GM23248 (cell line): Measurements from ENCODE around the gene ZNF552. TPM values are rescaled to one million over a fixed set of nuclear protein-coding genes. Genes with fewer than 3 reads are reported as not detected.
"Not testable (repeated sequence)": the region's sequence is repeated elsewhere in the genome, so short reads cannot be mapped to it uniquely, and the experiment has no call there.

Experiments
- DNase-seq: peaks from one replicate; pipeline ENCODE4 v3.0.0-alpha.2; 2015
- H2AFZ ChIP-seq: fragments of 200-600 bp; sonication (generic); 2 replicates; pipeline ENCODE4 v1.6.1; 2016; ENCODE audit warnings: antibody characterized with exemption
- H3F3A ChIP-seq: fragments of 200-600 bp; sonication (generic); 2 replicates; pipeline ENCODE4 v1.6.1; 2016; ENCODE audit warnings: mild to moderate bottlenecking, antibody characterized with exemption, mixed run types; ENCODE audit not compliant: insufficient read depth
- H3K27ac ChIP-seq: fragments of 200-600 bp; sonication (generic); 2 replicates; pipeline ENCODE4 v1.5.1; 2016; ENCODE audit warnings: mild to moderate bottlenecking
- H3K27me3 ChIP-seq: fragments of 200-600 bp; sonication (generic); replicated peaks from 2 replicates; pipeline ENCODE4 v1.6.1; 2016; ENCODE audit warnings: mild to moderate bottlenecking; ENCODE audit not compliant: insufficient read depth
- H3K36me3 ChIP-seq: fragments of 200-600 bp; sonication (generic); 2 replicates; pipeline ENCODE4 v1.6.1; 2016; ENCODE audit warnings: low read depth, mild to moderate bottlenecking
- H3K4me1 ChIP-seq: fragments of 200-600 bp; sonication (generic); 2 replicates; pipeline ENCODE4 v1.6.1; 2016; ENCODE audit warnings: mild to moderate bottlenecking; ENCODE audit not compliant: insufficient read depth
- H3K4me2 ChIP-seq: fragments of 200-600 bp; sonication (generic); one replicate; pipeline ENCODE4 v1.6.1; 2016; ENCODE audit warnings: mild to moderate bottlenecking; ENCODE audit not compliant: unreplicated experiment
- H3K4me3 ChIP-seq: fragments of 200-600 bp; sonication (generic); 2 replicates; pipeline ENCODE4 v1.5.1; 2016; ENCODE audit warnings: mild to moderate bottlenecking
- H3K79me2 ChIP-seq: fragments of 200-600 bp; sonication (generic); 2 replicates; pipeline ENCODE4 v1.6.1; 2016; ENCODE audit warnings: mild to moderate bottlenecking; ENCODE audit not compliant: insufficient read depth
- H3K9ac ChIP-seq: fragments of 200-600 bp; sonication (generic); 2 replicates; pipeline ENCODE4 v1.6.1; 2016; ENCODE audit warnings: mild to moderate bottlenecking
- H3K9me2 ChIP-seq: fragments of 200-600 bp; sonication (generic); 2 replicates; pipeline ENCODE4 v1.6.1; 2016; ENCODE audit warnings: mixed run types, mild to moderate bottlenecking, moderate library complexity; ENCODE audit not compliant: insufficient read depth
- H3K9me3 ChIP-seq: fragments of 200-600 bp; sonication (generic); one replicate; pipeline ENCODE4 v1.6.1; 2017; ENCODE audit warnings: low read depth
- H4K20me1 ChIP-seq: fragments of 200-600 bp; sonication (generic); 2 replicates; pipeline ENCODE4 v1.6.0; 2016; ENCODE audit not compliant: insufficient read depth
- EZH2 ChIP-seq: fragments of 200-600 bp; sonication (generic); IDR thresholded peaks from 2 replicates; pipeline ENCODE4 v1.6.1; 2018; ENCODE audit warnings: antibody characterized with exemption, mild to moderate bottlenecking; ENCODE audit not compliant: insufficient read depth, poor library complexity, severe bottlenecking
- EZH2phosphoT487 ChIP-seq: fragments of 200-600 bp; sonication (generic); IDR thresholded peaks from 2 replicates; pipeline ENCODE4 v1.6.1; 2018; ENCODE audit warnings: antibody characterized with exemption, moderate library complexity, mild to moderate bottlenecking, low read depth; ENCODE audit not compliant: insufficient read depth
- WGBS, 2 experiments: methylation state at CpG; one replicate each; pipeline ENCODE4 v1.1.6; 2015 to 2017; ENCODE audit warnings: low lambda C conversion rate in 2 of 2, low coverage in 1 of 2; ENCODE audit errors: missing lambda C conversion rate in 2 of 2; 5-methylcytosine and 5-hydroxymethylcytosine counted together
- in situ Hi-C: fragments of 300-500 bp; cut with MboI; formaldehyde crosslinking; loops from 2 replicates; pipeline ENCODE4 v1.15.0; 2020
- polyA plus RNA-seq: library from polyadenylated mRNA; unstranded; fragments of >200 nt; fragmentation: Nextera tagmentation; extraction: Ambion mirVana; gene quantifications from 2 replicates; pipeline ENCODE4 v1.2.1, GENCODE V29; 2016
- total RNA-seq: library from RNA; depleted of rRNA; stranded (reverse); fragments of >200 nt; shearing (Covaris generic); gene quantifications from 2 replicates; pipeline ENCODE4 v1.2.3, GENCODE V29; 2014

The ZNF552 gene
- total and polyA plus RNA-seq, 2 experiments from 2014 or later, result 2.7 to 4.3 TPM

DNA sequence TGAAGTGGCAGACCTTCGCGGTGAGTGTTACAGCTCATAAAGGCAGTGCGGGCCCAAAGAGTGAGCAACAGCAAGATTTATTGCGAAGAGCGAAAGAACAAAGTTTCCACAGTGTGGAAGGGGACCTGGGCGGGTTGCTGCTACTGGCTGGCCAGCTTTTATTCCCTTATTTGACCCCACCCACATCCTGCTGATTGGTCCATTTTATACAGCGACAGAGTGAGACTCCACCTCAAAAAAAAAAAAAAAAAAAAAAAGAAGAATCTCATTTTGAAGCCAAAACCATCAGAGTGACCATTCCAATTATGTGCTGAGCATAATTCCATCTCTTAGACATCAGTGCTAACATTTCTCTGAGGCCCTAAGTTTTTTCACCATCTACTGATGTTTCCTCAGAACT lies 1.9 kb upstream of the ZNF552 start:
- Histone ChIP-seq H3K79me2 (peaks cover 69% of the 10 kb centered on the region), H4K20me1 (no peaks in the 10 kb centered on the region)

DNA sequence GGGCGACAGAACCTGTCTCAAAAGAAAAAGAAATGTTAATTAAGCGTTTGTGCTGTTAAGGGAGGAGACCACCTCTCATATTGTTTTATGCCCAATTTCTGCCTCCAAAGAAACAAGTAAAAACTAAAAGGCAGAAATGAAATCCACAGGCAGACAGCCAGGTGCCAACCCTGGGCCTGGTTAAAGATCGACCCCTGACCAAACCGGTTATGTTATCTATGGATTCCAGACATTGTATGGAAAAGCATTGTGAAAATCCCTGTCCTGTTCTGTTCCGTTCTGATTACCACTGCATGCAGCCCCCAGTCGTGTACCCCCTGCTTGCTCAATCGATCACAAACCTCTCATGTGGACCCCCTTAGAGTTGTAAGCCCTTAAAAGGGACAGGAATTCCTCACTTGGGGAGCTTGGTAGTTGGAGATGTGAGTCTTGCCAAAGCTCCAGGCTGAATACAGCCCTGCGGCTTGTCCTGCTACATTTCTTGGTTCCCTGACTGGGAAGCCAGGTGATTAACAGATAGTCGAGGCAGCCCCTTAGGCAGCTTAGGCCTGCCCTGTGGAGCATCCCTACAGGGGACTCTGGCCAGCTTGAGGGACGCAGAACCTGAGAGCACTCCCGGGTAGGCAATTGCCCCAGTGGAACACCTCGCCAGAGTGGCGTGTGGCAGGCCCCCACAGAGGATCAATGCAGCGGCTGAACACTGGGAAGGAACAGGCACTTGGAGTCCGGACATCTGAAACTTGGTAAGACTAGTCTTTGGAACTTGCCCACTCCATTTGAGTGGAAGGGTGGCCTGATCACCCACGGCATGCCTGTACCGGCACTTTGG lies 748 bp upstream of the ZNF552 start:
- no peaks in the 10 kb centered on the region for H3K9me2 ChIP-seq

More for the DNA sequence above, 1.9 kb upstream of the ZNF552 start:
- no peak for DNase-seq
- Histone ChIP-seq H3K9me3 (no peaks in the 10 kb centered on the region), H2AFZ (no peak overlapping the region), H3K4me1 (peaks cover 9% of the 10 kb centered on the region), H3F3A (no peaks in the 10 kb centered on the region), H3K9me2 (no peaks in the 10 kb centered on the region), H3K4me3 (no peak overlapping the region), H3K27me3 (no peaks in the 10 kb centered on the region), H3K9ac (no peak overlapping the region), H3K36me3 (no peaks in the 10 kb centered on the region), H3K27ac (no peak overlapping the region), H3K4me2 (no peak overlapping the region)
- in situ Hi-C loops, result no loop called here
- TF ChIP-seq EZH2 (no peak), EZH2phosphoT487 (no peak)
- WGBS, 2 experiments, result 90 to 96% methylated on average over 7 of the region's 7 CpGs

DNA sequence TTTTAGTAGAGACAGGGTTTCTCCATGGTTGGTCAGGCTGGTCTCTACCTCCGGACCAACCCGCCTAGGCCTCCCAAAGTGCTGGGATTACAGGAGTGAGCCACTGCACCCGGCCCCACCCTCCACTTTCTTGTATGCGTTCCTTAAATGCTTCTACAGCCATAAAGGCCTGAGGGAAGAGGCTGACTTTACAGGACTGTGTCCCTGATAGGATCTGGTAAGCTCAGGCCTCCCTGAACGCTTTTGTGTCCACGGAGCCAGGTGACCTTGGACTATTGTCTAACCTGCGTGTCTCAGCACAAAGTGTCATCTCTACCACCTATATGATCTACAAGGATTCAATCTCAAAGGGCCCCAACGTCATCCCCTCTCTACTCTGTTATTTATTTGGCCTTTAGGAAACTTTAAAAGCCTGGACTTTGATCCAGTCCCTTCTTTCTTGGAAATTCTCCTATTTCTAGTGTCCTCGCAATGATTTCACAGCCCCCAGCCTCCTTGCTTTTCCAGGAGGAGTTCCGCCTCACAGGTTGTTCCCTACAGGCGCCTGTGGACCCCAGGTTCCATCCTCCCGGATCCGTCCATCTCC lies 701 bp downstream of the ZNF552 start:
- Histone ChIP-seq H3K4me1 (peaks cover 4% of the 10 kb centered on the region; the same call in 1 of the 2 replicates), H2AFZ (peak overlapping the region; percentile 86), H3F3A (no peaks in the 10 kb centered on the region), H3K9me3 (no peaks in the 10 kb centered on the region), H3K9me2 (no peaks in the 10 kb centered on the region), H3K9ac (peak overlapping the region; percentile 91), H3K79me2 (peaks cover 72% of the 10 kb centered on the region), H3K4me3 (peak overlapping the region; percentile 93), H3K27ac (peak overlapping the region; percentile 47), H3K36me3 (no peaks in the 10 kb centered on the region), H3K27me3 (no peaks in the 10 kb centered on the region), H4K20me1 (no peaks in the 10 kb centered on the region), H3K4me2 (peak overlapping the region; percentile 87)
- DNase-seq, result peak; percentile 44
- TF ChIP-seq EZH2, result no peak
- TF ChIP-seq EZH2phosphoT487, result no peak
- WGBS, 2 experiments, result 27 to 29% methylated on average over 13 of the region's 13 CpGs
- in situ Hi-C loops, result no loop called here

More for the DNA sequence above, 748 bp upstream of the ZNF552 start:
- peak overlapping the region; percentile 86 for H2AFZ ChIP-seq
- no peaks in the 10 kb centered on the region for H3K36me3 ChIP-seq
- no peaks in the 10 kb centered on the region for H3K9me3 ChIP-seq
- H3K79me2 ChIP-seq, result peaks cover 67% of the 10 kb centered on the region
- H3K4me1 ChIP-seq, result peaks cover 5% of the 10 kb centered on the region
- H3F3A ChIP-seq, result no peaks in the 10 kb centered on the region
- in situ Hi-C loops, result no loop called here
- no peak overlapping the region for H3K27ac ChIP-seq
- no peaks in the 10 kb centered on the region for H4K20me1 ChIP-seq
- H3K27me3 ChIP-seq, result no peaks in the 10 kb centered on the region
- TF ChIP-seq EZH2phosphoT487, result no peak
- TF ChIP-seq EZH2, result no peak
- H3K4me2 ChIP-seq, result peak overlapping the region; percentile 79
- H3K9ac ChIP-seq, result peak overlapping the region; percentile 91; the same call in 1 of the 2 replicates
- DNase-seq, result no peak
- WGBS, 2 experiments, result 85% methylated on average over 17 of the region's 17 CpGs
- peak overlapping the region; percentile 93 for H3K4me3 ChIP-seq

GRCh38 chr19:57812975-57813820 lies 1.5 kb downstream of the ZNF552 start:
- 0 out of 2 replicates have a peak overlapping the region, but pooled peaks have one; percentile 91 for H3K9ac ChIP-seq
- DNase-seq, H3K27me3 ChIP-seq, H3K4me2 ChIP-seq, H2AFZ ChIP-seq, H3F3A ChIP-seq, H3K9me3 ChIP-seq, H3K4me1 ChIP-seq, H3K36me3 ChIP-seq, in situ Hi-C loops, H4K20me1 ChIP-seq, H3K9me2 ChIP-seq, H3K27ac ChIP-seq: not testable (repeated sequence)
- peaks cover 68% of the 10 kb centered on the region for H3K79me2 ChIP-seq
- peak overlapping the region; percentile 93; the same call in 1 of the 2 replicates for H3K4me3 ChIP-seq
- WGBS, 2 experiments, result 83 to 85% methylated on average over 13 of the region's 13 CpGs
